ENCODE measurements around the gene CPSF2.

DNA sequence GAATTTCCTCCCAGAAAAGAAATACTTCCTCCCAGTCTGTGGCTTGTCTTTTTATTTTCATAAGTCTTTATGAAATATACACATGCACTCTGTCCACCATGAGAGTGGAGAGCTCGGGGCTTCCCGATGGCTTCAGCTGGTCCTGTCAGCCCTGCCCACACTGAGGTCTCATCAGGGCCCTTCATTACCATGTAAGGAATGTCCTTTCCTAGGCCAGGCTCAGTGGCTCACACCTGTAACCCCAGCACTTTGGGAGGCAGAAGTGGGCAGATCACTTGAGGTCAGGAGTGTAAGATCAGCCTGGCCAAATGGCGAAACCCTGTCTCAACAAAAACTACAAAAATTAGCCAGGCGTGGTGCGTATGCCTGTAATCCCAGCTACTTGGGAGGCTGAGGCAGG, 77.0 kb downstream of the CPSF2 start:
- TF ChIP-seq, protein P1, sequence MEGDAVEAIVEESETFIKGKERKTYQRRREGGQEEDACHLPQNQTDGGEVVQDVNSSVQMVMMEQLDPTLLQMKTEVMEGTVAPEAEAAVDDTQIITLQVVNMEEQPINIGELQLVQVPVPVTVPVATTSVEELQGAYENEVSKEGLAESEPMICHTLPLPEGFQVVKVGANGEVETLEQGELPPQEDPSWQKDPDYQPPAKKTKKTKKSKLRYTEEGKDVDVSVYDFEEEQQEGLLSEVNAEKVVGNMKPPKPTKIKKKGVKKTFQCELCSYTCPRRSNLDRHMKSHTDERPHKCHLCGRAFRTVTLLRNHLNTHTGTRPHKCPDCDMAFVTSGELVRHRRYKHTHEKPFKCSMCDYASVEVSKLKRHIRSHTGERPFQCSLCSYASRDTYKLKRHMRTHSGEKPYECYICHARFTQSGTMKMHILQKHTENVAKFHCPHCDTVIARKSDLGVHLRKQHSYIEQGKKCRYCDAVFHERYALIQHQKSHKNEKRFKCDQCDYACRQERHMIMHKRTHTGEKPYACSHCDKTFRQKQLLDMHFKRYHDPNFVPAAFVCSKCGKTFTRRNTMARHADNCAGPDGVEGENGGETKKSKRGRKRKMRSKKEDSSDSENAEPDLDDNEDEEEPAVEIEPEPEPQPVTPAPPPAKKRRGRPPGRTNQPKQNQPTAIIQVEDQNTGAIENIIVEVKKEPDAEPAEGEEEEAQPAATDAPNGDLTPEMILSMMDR (IDR thresholded peaks at IDR 0.05): no peak
- no peak for TF ChIP-seq POLR2A (IDR thresholded peaks at IDR 0.05)

Data from thyroid gland (tissue), 4 donors.